OCI-LY1 (cell line): Measurements from ENCODE around the gene KCNJ9.

Source experiments
- CTCF ChIP-seq: fragments of 200-600 bp; sonication (generic), shearing (Covaris generic); IDR thresholded peaks from 2 replicates; pipeline ENCODE4 v1.5.1; 2017; ENCODE audit warnings: mild to moderate bottlenecking, antibody characterized with exemption, low read length, moderate library complexity, mixed read lengths
- EZH2 ChIP-seq: fragments of 200-600 bp; sonication (generic), shearing (Covaris generic); IDR thresholded peaks from 2 replicates; pipeline ENCODE4 v1.8.0; 2017; ENCODE audit warnings: borderline replicate concordance, mixed run types, mild to moderate bottlenecking, antibody characterized with exemption, low read length, moderate library complexity, mixed read lengths

DNA sequence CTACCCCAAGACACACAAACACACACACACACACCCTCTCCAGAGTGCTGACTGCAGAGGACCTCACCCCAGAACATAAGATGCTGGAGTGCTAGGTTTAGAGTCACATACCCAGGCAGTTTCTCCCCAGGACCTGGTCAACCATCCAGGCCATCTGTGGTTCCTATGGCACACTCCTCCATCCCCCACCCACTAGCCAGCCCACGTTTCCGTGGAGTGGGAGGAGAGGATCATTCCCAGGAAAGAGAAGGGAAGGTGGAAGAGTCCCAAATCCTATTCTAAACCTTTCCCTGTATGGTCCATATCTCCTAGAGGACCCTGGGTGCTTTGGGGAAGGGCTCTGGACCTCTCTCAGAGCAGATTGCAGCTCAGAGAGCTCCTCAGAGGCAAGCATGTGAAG, 1.1 kb downstream of the KCNJ9 start:
- no peak for TF ChIP-seq CTCF
- no peak for TF ChIP-seq EZH2
